ENCODE results near the gene ESRRA.
"Not testable (repeated sequence)": the region's sequence is repeated elsewhere in the genome, so short reads cannot be mapped to it uniquely, and the experiment has no call there.

Gene ESRRA

GRCh38 chr11:64292460-64293254, 12.7 kb upstream of the ESRRA start:
- no peak for DNase-seq

GRCh38 chr11:64294774-64295173, 10.6 kb upstream of the ESRRA start:
- DNase-seq = no peak

- DNase-seq = no peak
Measured at GRCh38 chr11:64295760-64296159, 9.6 kb upstream of the ESRRA start.

- no peak for DNase-seq
Measured at GRCh38 chr11:64296236-64296635, 9.1 kb upstream of the ESRRA start.

GRCh38 chr11:64296830-64297698, 8.3 kb upstream of the ESRRA start:
- no peak for DNase-seq

GRCh38 chr11:64297699-64298358, 7.5 kb upstream of the ESRRA start:
- no peak for DNase-seq

- no peak for DNase-seq
Measured at GRCh38 chr11:64298966-64299846, 6.1 kb upstream of the ESRRA start.

GRCh38 chr11:64299847-64300648, 5.3 kb upstream of the ESRRA start, which contains the start of gene CATSPERZ:
Gene CATSPERZ (plus strand): TSS chr11:64300358. CDS start chr11:64300411, 53 bp downstream.
- no peak for DNase-seq

- DNase-seq = no peak
Measured at GRCh38 chr11:64303109-64304031, 2.0 kb upstream of the ESRRA start.

- DNase-seq = no peak
Measured at GRCh38 chr11:64304032-64304315, 1.4 kb upstream of the ESRRA start.

GRCh38 chr11:64304316-64305072, 830 bp upstream of the ESRRA start:
- peak; percentile 89 for DNase-seq

- DNase-seq = peak; percentile 59
Measured at GRCh38 chr11:64305691-64306562, 603 bp downstream of the ESRRA start.

- DNase-seq = no peak
Measured at GRCh38 chr11:64306563-64306875, 1.2 kb downstream of the ESRRA start.

GRCh38 chr11:64306876-64307622, 1.7 kb downstream of the ESRRA start:
- no peak for DNase-seq

- not testable (repeated sequence) for DNase-seq
Measured at GRCh38 chr11:64307795-64308194, 2.5 kb downstream of the ESRRA start.

GRCh38 chr11:64312947-64313346, 7.6 kb downstream of the ESRRA start:
- no peak for DNase-seq

GRCh38 chr11:64313491-64314145, 8.3 kb downstream of the ESRRA start:
- no peak for DNase-seq

Data from NCI-H1105 treated with DMSO at 0.1 percent for 48 hours (cell line).